GM21576 (cell line): ENCODE results near the gene RHOT2.
A peak's percentile ranks its signal among the peaks of the same experiment; 100 is the strongest.
"Not testable (repeated sequence)": the region's sequence is repeated elsewhere in the genome, so short reads cannot be mapped to it uniquely, and the experiment has no call there.

Experiments used
- ATAC-seq: cut with Tn5 transposase; IDR thresholded peaks from one replicate; pipeline ENCODE4 v1.9.1; 2021; ENCODE audit warnings: mild to moderate bottlenecking, moderate library complexity; ENCODE audit not compliant: unreplicated experiment

RHOT2 gene

GRCh38 chr16:680967-681745 lies 13.2 kb downstream of the RHOT2 start:
- ATAC-seq = no peak

- no peak for ATAC-seq
Measured at GRCh38 chr16:681746-682427, 14.0 kb downstream of the RHOT2 start.

- no peak for ATAC-seq
Measured at GRCh38 chr16:682493-683395, 14.8 kb downstream of the RHOT2 start.

GRCh38 chr16:683396-684070 lies 15.6 kb downstream of the RHOT2 start:
- ATAC-seq = no peak

- ATAC-seq = peak; percentile 57
Measured at GRCh38 chr16:684071-684794, 16.3 kb downstream of the RHOT2 start, which contains the start of gene JMJD8. TSS of gene JMJD8 (minus strand) at chr16:684334. CDS start at chr16:684319, 15 bp downstream.

GRCh38 chr16:684961-685696 lies 17.2 kb downstream of the RHOT2 start:
- no peak for ATAC-seq

GRCh38 chr16:685967-686366 lies 18.0 kb downstream of the RHOT2 start:
- no peak for ATAC-seq

- ATAC-seq = no peak
Measured at GRCh38 chr16:686459-687260, 18.7 kb downstream of the RHOT2 start.

- no peak for ATAC-seq
Measured at GRCh38 chr16:687499-687898, 19.6 kb downstream of the RHOT2 start.

GRCh38 chr16:689175-689897 lies 21.4 kb downstream of the RHOT2 start:
- no peak for ATAC-seq

- ATAC-seq = not testable (repeated sequence)
Measured at GRCh38 chr16:691242-691641, 23.3 kb downstream of the RHOT2 start.

- ATAC-seq = no peak
Measured at GRCh38 chr16:692356-693108, 24.6 kb downstream of the RHOT2 start.

- ATAC-seq = no peak
Measured at GRCh38 chr16:693364-693763, 25.4 kb downstream of the RHOT2 start.

- ATAC-seq = no peak
Measured at GRCh38 chr16:693766-694165, 25.8 kb downstream of the RHOT2 start.

- no peak for ATAC-seq
Measured at GRCh38 chr16:694187-694862, 26.4 kb downstream of the RHOT2 start.

GRCh38 chr16:694863-695354 lies 27.0 kb downstream of the RHOT2 start:
- ATAC-seq = no peak
